Fibroblast of upper back skin (primary cell): Measurements from ENCODE around the gene TP73.

Experiments used
- DNase-seq: peaks from one replicate; pipeline ENCODE4 v3.0.0-alpha.2; 2013

TP73 gene

GRCh38 chr1:3731583-3732433 is 79.5 kb downstream of the TP73 start:
- no peak for DNase-seq

DNA sequence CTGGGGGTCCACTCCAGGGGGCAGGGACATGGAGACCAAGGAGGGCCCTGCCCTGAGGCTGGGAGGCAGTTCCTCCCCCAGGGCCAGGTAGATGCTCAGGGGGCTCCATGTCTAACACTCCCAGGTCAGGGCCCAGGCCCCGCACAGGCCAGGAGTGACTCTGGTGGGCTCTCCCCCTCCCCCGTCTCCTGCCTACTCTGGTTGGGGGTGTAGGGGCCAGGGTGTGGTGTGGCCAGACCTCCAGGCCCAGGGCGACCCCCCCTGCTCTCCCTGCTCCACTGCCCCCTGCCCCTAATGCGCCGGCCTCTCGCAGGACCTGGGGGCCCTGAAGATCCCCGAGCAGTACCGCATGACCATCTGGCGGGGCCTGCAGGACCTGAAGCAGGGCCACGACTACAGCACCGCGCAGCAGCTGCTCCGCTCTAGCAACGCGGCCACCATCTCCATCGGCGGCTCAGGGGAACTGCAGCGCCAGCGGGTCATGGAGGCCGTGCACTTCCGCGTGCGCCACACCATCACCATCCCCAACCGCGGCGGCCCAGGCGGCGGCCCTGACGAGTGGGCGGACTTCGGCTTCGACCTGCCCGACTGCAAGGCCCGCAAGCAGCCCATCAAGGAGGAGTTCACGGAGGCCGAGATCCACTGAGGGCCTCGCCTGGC is 80.2 kb downstream of the TP73 start:
- DNase-seq: no peak

DNA sequence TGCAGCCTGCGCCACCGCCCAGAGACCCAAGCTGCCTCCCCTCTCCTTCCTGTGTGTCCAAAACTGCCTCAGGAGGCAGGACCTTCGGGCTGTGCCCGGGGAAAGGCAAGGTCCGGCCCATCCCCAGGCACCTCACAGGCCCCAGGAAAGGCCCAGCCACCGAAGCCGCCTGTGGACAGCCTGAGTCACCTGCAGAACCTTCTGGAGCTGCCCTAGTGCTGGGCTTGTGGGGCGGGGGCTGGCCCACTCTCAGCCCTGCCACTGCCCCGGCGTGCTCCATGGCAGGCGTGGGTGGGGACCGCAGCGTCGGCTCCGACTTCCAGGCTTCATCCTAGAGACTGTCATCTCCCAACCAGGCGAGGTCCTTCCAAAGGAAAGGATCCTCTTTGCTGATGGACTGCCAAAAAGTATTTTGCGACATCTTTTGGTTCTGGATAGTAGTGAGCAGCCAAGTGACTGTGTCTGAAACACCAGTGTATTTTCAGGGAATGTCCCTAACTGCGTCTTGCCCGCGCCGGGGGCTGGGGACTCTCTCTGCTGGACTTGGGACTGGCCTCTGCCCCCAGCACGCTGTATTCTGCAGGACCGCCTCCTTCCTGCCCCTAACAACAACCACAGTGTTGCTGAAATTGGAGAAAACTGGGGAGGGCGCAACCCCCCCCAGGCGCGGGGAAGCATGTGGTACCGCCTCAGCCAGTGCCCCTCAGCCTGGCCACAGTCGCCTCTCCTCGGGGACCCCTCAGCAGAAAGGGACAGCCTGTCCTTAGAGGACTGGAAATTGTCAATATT is 81.0 kb downstream of the TP73 start:
- DNase-seq: no peak

- DNase-seq: no peak
Observed at GRCh38 chr1:3733883-3734589, 81.7 kb downstream of the TP73 start.

DNA sequence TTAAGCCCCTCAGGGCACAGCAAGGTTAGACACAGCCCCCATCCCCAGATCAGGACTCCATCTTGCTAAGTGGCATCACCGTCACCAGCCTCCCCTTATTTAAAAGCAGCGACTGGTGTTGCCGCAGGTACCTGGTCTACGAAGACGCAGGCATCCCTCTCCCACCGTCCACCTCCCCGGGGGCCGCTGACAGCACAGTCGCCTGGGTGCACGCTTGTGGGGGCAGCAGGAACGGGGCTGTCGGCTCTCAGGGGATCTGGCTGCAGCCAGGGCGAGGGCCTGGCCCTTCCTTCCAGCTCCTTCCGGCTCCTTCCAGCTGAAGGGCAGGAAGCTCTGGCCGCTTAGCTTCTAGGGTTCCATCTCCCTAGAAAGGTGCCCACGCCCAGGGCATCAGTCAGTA is 82.3 kb downstream of the TP73 start:
- DNase-seq: no peak

DNA sequence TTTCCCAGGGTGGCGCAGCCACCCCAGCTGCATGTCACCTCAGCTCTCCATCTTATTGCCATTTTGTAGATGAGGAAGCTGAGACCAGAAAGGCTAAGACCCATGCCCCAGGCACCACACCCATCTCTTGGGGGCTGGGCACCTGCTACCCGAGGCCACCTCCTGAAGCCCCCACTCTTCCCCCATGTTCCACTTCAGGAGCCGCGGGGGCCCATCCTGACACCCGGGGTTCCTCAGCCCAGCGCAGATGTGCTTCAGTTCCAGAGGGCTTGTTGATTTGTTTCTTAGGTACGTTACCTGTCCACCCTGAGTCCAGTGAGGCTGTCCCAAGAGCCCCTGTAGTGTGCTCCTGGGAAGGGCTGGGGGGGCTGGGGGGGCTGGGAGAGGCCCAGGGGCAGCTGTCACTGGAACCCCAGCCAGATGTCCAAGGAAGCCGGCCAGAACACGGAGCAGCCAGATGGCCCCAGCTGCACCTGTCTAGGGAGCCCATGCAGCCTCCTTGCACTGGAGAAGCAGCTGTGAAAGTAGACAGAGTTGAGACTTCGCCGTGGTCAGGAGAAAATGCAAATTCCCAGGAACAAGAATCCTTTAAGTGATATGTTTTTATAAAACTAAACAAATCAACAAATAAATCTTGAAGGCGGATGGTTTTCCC is 82.8 kb downstream of the TP73 start:
- DNase-seq: no peak

GRCh38 chr1:3735688-3736087 is 83.4 kb downstream of the TP73 start:
- no peak for DNase-seq

- no peak for DNase-seq
Observed at GRCh38 chr1:3736131-3736561, 83.8 kb downstream of the TP73 start.

DNA sequence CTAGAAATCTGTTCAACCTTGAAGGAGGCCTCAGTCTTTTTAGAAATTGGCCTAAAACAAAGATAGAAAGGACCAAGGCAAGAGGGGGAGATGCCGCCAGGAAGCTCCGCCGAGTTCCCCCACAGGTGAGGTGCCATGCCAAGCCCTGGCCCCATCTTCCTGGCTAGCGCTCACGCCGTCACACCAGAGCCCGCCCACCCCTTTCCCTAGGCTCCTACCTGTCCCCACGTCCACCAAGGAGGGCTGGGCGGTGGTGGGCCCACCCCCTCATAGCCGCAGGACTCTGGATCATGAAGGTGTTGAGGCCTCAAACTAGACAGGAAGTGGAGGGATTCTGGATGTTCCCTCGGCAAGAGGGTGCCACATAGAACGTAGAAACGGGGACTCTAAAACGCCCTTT is 84.4 kb downstream of the TP73 start:
- DNase-seq: no peak

DNA sequence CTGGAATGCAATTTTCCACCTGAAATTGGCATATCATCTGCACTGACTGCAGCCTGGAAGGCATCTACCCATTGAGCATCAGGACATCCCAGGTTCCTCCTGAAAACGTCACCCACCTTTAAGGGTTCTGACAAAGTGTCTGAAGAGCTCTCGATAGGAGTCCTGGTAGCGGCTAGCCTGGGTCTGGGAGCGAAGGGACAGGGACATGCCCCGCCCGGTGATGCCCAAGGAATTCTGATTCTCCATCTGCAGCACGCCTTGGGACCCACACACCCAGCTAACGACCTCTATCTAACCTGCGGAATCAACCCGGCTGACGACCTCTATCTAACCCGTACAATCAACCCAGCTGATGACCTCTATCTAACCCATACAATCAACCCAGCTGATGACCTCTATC is 86.6 kb downstream of the TP73 start:
- no peak for DNase-seq

DNA sequence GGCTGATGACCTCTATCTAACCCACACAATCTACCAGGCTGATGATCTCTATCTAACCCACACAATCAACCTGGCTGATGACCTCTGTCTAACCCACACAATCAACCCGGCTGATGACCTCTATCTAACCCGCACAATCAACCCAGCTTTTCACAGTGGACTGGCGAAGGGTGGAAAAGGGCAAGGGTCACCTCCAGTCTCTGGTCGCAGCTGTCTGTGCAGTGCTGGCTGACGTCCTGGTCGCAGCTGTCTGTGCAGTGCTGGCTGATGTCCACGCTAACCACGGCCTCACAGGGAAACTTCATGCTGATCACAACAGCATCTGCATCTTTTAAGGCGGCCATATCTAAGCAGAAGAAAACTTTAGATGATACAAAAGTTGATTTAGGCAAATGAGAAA is 87.7 kb downstream of the TP73 start:
- DNase-seq: no peak

GRCh38 chr1:3740752-3741151 is 88.4 kb downstream of the TP73 start:
- no peak for DNase-seq

DNA sequence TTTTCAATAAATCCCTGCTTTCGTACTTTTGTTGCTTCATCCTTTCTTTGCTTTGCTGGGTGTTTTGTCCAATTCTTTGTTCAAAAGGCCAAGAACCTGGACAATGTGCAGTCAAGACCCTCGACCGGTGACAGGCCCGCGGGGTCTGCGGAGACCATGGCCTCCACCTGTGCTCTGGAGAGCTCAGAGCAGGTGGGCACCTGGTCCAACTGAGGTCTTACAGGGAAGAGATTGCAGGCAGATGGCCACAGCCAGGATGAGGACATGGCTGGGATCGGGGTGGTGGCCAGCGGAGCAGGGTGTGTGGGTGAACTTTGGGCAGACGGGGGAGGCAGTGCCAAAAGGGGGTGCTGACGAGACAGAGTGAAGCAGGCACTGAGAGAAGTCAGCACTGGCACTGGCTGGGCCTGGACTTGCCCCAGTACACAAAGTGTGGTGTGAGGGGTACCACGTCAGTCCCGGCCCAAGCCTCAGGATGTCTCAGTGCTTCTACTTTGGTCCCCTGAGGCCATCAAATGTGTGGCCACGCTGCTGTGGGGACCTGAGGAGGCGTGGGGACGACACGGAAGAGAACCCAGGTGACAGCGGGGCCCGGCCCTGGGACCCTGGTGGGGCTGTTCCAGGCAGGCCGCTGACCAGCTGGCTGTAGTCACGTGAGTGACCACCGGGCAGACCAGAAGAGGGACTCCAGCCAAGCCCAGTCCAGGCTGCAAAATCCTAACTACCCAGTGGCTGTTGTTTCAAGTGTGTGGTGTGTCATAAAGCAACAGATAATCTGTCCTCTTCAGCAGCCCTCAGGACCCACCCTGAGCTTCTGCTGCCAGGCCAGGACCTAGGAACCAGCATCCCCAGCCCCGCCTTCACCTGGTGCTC is 89.5 kb downstream of the TP73 start:
- no peak for DNase-seq

DNA sequence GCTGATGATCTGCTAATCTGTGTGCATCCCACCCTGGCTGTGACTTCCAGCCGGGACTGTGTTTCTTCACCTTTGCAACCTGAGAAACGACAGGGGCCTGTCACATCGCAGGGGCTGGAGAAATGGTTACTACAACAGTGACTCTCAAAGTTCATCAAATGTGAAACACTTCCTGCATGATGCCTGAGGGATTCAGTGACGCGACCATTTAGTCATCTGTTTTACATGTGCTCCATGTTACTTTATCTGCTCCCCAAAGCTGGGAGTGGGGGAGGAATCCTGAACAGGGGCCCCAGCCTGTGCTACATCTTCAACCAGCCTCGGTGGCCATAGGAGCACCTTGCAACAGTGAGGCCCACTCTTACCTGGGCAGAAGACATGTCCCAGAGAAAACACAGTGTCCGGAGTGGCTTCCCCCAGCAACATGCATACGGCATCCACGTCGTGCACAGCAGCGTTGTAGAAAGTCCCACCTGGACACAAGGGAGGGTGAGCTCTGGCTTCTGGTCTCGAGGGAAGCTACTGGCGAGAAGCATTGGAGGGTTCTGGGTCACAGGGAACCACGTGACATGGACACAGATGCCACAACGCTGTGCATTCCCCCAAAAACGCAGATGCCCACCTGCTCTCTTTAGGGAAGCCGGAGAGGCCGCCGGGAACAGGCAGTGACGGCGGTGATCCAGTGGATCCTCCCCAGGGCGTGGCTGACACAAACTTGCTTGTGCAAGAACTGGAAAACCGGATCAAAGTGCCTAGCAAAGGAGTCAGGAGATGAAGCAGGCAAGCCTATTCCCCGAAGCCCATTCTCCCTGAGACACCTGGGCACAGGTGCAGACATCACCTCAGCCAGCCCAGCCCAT is 90.4 kb downstream of the TP73 start:
- no peak for DNase-seq

GRCh38 chr1:3743421-3743820 is 91.1 kb downstream of the TP73 start:
- no peak for DNase-seq

DNA sequence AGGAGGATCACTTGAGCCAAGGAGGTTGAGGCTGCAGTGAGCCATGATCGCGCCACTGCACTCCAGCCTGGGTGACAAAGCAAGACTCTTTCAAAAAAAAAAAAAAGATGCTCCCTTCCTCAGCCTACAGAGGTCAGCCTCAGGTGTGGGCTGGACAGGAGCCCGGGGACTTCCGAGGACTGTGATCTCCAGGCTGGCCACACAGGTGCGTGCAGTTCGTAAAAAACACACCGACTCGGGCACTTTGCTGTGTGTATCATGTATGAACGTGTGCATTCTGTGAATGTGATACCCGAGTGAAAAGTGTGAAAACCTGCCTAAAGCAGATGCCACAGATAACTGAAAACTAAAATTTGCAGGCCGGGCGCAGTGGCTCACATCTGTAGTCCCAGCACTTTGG is 91.5 kb downstream of the TP73 start:
- no peak for DNase-seq

- no peak for DNase-seq
Observed at GRCh38 chr1:3744646-3745045, 92.3 kb downstream of the TP73 start.

GRCh38 chr1:3745071-3745470 is 92.8 kb downstream of the TP73 start:
- DNase-seq: no peak

DNA sequence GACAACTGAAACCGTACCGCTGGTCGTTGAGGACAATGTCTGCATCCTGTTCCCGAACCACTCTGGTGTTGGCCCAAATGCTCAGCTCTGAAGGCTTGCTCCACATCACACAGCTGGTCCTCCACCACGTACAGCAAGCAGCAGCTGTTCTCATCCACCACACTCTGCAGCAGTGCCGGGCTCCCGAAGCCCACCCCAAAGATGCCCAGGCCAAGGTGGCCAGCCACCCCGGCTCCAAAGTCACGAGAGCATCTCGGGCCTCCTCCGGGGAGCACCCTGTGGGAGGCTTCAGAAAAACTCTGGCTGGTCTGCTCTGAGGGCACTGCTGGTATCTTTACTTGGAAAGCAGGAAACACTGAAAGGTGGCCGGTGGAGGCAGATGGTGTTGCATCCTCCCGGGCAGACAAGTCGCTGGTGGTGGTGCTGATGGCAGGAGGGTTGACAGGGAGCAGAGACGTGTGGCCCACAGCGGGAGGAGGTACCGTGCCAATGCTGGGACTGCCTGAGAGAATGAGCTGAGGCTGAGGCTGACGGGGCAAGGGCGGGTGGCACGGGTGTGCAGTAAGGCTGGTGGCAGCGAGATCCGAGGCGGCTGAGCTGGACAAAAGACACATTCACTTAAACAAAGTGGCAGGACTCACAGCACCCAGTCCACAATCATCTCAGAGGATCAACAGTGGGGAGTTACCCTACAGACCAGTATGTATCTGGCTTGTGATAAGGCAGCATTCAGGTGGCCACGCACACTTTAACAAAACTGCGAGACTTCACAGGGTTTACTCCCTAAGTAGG is 93.5 kb downstream of the TP73 start:
- DNase-seq: no peak

GRCh38 chr1:3746389-3746829 is 94.1 kb downstream of the TP73 start:
- DNase-seq: no peak
